NCI-H128 (cell line): ENCODE measurements around the gene COL25A1.

Experiments
- DNase-seq: peaks from one replicate; lab custom pipeline; 2025; ENCODE audit not compliant: unreplicated experiment; lab: John Stamatoyannopoulos, UW

Gene COL25A1

GRCh38 chr4:108831886-108832285 is 470.6 kb downstream of the COL25A1 start:
- no peak for DNase-seq

GRCh38 chr4:108831291-108831690 is 471.2 kb downstream of the COL25A1 start:
- DNase-seq, result no peak

- DNase-seq, result no peak
Observed at GRCh38 chr4:108830509-108831244, 471.8 kb downstream of the COL25A1 start.

- DNase-seq, result no peak
Observed at GRCh38 chr4:108829966-108830492, 472.4 kb downstream of the COL25A1 start.

GRCh38 chr4:108828620-108829019 is 473.8 kb downstream of the COL25A1 start:
- DNase-seq, result no peak

- DNase-seq, result no peak
Observed at GRCh38 chr4:108825737-108826136, 476.7 kb downstream of the COL25A1 start.

- DNase-seq, result no peak
Observed at GRCh38 chr4:108821351-108821930, 481.0 kb downstream of the COL25A1 start.

GRCh38 chr4:108820492-108821350 is 481.7 kb downstream of the COL25A1 start:
- no peak for DNase-seq

GRCh38 chr4:108814326-108814725 is 488.1 kb downstream of the COL25A1 start:
- no peak for DNase-seq

- no peak for DNase-seq
Observed at GRCh38 chr4:108813261-108813660, 489.2 kb downstream of the COL25A1 start.

- no peak for DNase-seq
Observed at GRCh38 chr4:108811486-108811885, 491.0 kb downstream of the COL25A1 start.

GRCh38 chr4:108810087-108810486 is 492.4 kb downstream of the COL25A1 start:
- DNase-seq, result no peak

- DNase-seq, result no peak
Observed at GRCh38 chr4:108804648-108805273, 497.7 kb downstream of the COL25A1 start.

- no peak for DNase-seq
Observed at GRCh38 chr4:108799306-108799705, 503.2 kb downstream of the COL25A1 start.

- DNase-seq, result no peak
Observed at GRCh38 chr4:108796173-108796572, 506.3 kb downstream of the COL25A1 start.

GRCh38 chr4:108795733-108796132 is 506.7 kb downstream of the COL25A1 start:
- no peak for DNase-seq

GRCh38 chr4:108794136-108794535 is 508.3 kb downstream of the COL25A1 start:
- DNase-seq, result no peak

- no peak for DNase-seq
Observed at GRCh38 chr4:108793415-108793814, 509.0 kb downstream of the COL25A1 start.

- no peak for DNase-seq
Observed at GRCh38 chr4:108788731-108789130, 513.7 kb downstream of the COL25A1 start.

GRCh38 chr4:108787724-108788123 is 514.7 kb downstream of the COL25A1 start:
- DNase-seq, result no peak

GRCh38 chr4:108787106-108787505 is 515.4 kb downstream of the COL25A1 start:
- no peak for DNase-seq
